Cardiac ventricle fibroblast (primary cell): ENCODE data around the gene KRT35. TPM values are rescaled to one million over a fixed set of nuclear protein-coding genes. Genes with fewer than 3 reads are reported as not detected.

Source experiments
- total RNA-seq: library from RNA; depleted of rRNA; stranded (reverse); fragments of >200 nt; gene quantifications from 2 replicates; pipeline ENCODE4 v1.2.3, GENCODE V29; 2015

The KRT35 gene
- not detected in 2 replicates for total RNA-seq

DNA sequence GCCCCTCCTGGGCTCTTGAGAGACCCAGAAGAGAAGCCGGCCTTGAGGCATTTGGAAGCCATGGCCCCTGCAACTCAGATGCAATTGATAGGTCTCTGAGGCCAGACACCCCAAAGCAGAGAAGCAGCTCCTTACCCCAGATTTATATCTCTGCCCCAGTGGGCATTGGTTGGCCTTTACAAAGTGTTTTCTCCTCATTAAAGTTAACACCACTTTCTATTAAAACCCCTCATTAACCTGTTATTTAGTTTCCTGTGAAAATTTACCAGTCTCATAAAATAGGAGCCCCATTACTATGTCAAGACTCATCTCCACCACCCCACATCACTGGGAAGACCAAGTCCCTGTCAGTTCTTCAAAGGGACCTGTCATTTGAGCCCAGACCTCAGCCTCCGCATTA is at the start of gene KRT35:
Gene KRT35 (minus strand): TSS at position 116 of the 400 bp plus-strand sequence. CDS start 54 bp downstream, at position 62.

DNA sequence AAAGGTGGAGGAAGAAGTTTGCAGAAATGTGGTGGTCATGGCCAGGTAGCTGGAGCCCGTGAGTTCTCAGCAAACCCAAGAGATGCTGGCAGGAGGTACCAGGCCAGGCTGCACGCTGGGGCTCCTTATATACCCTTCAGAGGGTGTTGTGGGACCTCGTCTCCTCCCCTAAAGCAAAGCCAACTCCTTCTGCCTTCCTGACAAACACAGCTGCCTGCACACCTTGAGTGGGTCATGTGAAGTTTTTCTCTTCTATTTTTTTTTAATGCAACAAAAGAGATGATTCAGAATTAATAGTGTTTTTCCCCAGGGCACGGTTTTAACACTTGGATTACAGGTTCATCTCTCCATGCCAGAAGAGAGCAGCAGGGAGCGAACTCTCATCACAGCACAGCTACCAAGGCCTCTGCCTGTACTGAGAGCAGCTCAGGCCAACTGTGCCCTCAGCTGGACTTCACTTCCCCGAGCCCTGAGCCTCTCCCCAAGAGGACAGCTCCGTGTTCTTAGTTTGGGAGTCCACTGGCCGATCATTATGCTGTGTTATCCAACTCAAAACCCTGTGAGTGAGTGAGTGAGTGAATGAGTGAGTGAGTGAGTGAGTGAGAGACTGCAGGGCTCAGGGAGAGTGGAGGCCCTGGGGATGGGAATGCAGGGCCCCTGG is 38.0 kb upstream of the KRT35 start, which contains the start of gene KRT15:
Gene KRT15 (minus strand): TSS at position 102 of the 661 bp plus-strand sequence. CDS start 63 bp downstream, at position 39.

GRCh38 chr17:41505007-41505808 is 24.3 kb upstream of the KRT35 start, which contains the start of gene KRT13:
KRT13 (minus strand) TSS chr17:41505612; CDS start chr17:41505550, 62 bp downstream.

GRCh38 chr17:41489531-41489930 is 8.6 kb upstream of the KRT35 start, which contains the start of gene KRT36:
KRT36 (minus strand) TSS chr17:41489910; CDS start chr17:41489864, 46 bp downstream.

DNA sequence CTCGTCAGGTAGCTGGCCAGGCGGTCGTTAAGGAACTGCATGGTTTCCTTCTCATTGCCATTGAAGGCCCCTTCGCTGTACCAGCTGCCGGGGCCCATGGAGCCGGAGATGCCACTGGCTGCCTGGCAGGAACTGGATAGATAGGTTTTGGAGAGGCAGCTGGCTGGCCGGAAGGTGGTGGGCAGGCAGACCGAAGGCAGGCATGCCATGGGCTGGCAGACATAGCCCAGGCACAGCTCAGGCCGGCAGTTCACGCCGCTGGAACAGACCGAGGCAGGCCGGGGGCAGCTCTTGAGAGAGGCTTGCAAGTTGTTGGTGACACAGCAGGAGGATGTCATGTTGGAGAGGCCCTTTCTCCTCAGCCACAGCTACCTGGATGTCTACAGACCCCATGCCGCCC is 14.0 kb downstream of the KRT35 start, which contains the start of gene KRT32:
Gene KRT32 (minus strand): TSS at position 399 of the 400 bp plus-strand sequence. CDS start 61 bp downstream, at position 338.

GRCh38 chr17:41440531-41441033 is 40.4 kb downstream of the KRT35 start, which contains the start of gene KRT38:
KRT38 (minus strand) TSS chr17:41440983; CDS start chr17:41440921, 62 bp downstream.

Other genes starting within 250 kb of the KRT35 start
- gene KRTAP9-3, start 248.7 kb downstream of the KRT35 start, total RNA-seq = not detected in 2 replicates
- gene KRTAP9-8, start 243.2 kb downstream of the KRT35 start, total RNA-seq = not detected in 2 replicates
- gene KRTAP9-4, start 231.5 kb downstream of the KRT35 start, total RNA-seq = not detected in 2 replicates
- gene KRTAP9-9, start 225.8 kb downstream of the KRT35 start, total RNA-seq = not detected in 2 replicates
- gene KRTAP9-6, start 215.8 kb downstream of the KRT35 start, total RNA-seq = not detected in 2 replicates
- not detected in 2 replicates for gene KRTAP9-7, start 205.5 kb downstream of the KRT35 start, total RNA-seq
- gene KRTAP29-1, start 178.3 kb downstream of the KRT35 start, total RNA-seq = not detected in 2 replicates
- not detected in 2 replicates for gene KRTAP16-1, start 171.8 kb downstream of the KRT35 start, total RNA-seq
- not detected in 2 replicates for gene KRTAP17-1, start 165.4 kb downstream of the KRT35 start, total RNA-seq
- not detected in 2 replicates for gene KRT33A, start 130.3 kb downstream of the KRT35 start, total RNA-seq
- not detected in 2 replicates for gene KRT33B, start 111.3 kb downstream of the KRT35 start, total RNA-seq
- gene KRT34, start 98.8 kb downstream of the KRT35 start, total RNA-seq = not detected in 2 replicates
- not detected in 2 replicates for gene KRT31, start 83.5 kb downstream of the KRT35 start, total RNA-seq
- gene KRT37, start 56.6 kb downstream of the KRT35 start, total RNA-seq = not detected in 2 replicates
- gene KRT38, start 40.2 kb downstream of the KRT35 start, total RNA-seq = not detected in 2 replicates
- not detected in 2 replicates for gene KRT32, start 13.8 kb downstream of the KRT35 start, total RNA-seq
- not detected in 2 replicates for gene KRT36, start 8.8 kb upstream of the KRT35 start, total RNA-seq
- 0.75 TPM in 1 of 2 replicates, not detected in the other for gene KRT13, start 24.5 kb upstream of the KRT35 start, total RNA-seq
- 0.59 TPM in 1 of 2 replicates, not detected in the other for gene KRT15, start 37.7 kb upstream of the KRT35 start, total RNA-seq
- gene KRT19, start 47.2 kb upstream of the KRT35 start, total RNA-seq = 22.6 and 32.1 TPM in 2 replicates
- not detected in 2 replicates for gene KRT9, start 90.9 kb upstream of the KRT35 start, total RNA-seq
- gene KRT14, start 105.7 kb upstream of the KRT35 start, total RNA-seq = 0.34 TPM in 1 of 2 replicates, not detected in the other
- not detected in 2 replicates for gene KRT16, start 131.6 kb upstream of the KRT35 start, total RNA-seq
- 7.1 and 9.5 TPM in 2 replicates for gene KRT17, start 143.4 kb upstream of the KRT35 start, total RNA-seq
- gene EIF1, start 207.7 kb upstream of the KRT35 start, total RNA-seq = 315 and 385 TPM in 2 replicates
- not detected in 2 replicates for gene GAST, start 231.2 kb upstream of the KRT35 start, total RNA-seq